ENCODE data around the gene PDE3A.

The PDE3A gene

DNA sequence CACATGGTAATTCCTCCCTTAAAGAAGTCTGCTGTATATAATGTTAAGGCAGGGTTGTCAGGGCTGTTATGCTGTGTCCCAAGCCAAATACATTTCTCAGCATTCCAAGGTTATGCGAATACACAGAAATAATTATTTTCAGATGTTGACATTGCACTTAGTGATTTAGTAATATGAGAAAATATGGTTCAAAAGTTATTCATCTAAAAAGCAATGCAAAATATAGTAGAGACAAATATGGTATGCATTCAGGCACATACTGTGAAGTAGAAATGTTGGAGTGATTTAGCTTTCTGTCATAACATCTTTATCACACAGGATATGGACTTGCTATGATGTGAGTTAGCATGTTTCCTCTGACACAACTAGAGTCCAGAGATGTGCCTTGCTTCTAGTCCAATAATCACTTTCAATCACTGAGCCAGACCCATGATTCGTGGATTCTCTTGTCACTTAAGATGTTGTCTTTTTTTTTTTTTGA is 70.0 kb downstream of the PDE3A start:
- TF ChIP-seq ZFX (IDR thresholded peaks at IDR 0.05), result no peak
- TF ChIP-seq, protein P1, sequence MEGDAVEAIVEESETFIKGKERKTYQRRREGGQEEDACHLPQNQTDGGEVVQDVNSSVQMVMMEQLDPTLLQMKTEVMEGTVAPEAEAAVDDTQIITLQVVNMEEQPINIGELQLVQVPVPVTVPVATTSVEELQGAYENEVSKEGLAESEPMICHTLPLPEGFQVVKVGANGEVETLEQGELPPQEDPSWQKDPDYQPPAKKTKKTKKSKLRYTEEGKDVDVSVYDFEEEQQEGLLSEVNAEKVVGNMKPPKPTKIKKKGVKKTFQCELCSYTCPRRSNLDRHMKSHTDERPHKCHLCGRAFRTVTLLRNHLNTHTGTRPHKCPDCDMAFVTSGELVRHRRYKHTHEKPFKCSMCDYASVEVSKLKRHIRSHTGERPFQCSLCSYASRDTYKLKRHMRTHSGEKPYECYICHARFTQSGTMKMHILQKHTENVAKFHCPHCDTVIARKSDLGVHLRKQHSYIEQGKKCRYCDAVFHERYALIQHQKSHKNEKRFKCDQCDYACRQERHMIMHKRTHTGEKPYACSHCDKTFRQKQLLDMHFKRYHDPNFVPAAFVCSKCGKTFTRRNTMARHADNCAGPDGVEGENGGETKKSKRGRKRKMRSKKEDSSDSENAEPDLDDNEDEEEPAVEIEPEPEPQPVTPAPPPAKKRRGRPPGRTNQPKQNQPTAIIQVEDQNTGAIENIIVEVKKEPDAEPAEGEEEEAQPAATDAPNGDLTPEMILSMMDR (conservative IDR thresholded peaks at IDR 0.05), result no peak
- no peak overlapping the region for H3K27ac ChIP-seq

DNA sequence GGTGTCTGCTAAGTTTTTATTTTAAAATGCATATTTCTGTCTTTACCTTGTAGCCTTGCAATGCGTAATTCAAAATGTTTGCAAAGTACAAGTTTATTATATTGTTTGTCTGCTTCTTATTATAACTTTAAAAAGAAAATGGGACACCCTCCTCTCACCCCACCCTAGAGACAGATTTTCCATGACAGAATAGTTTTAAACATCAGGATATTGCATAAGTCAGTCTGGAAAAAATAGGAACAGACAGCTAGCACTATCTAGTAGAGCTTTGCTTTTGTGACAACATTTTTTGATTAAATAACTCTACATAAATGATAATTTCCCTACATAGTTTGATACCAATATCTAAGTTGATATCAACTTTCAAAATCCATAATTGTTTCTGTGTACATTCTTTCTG is 71.3 kb downstream of the PDE3A start:
- H3K27ac ChIP-seq, result no peak overlapping the region
- TF ChIP-seq, protein P1 (conservative IDR thresholded peaks at IDR 0.05), result no peak
- TF ChIP-seq ZFX (IDR thresholded peaks at IDR 0.05), result no peak

DNA sequence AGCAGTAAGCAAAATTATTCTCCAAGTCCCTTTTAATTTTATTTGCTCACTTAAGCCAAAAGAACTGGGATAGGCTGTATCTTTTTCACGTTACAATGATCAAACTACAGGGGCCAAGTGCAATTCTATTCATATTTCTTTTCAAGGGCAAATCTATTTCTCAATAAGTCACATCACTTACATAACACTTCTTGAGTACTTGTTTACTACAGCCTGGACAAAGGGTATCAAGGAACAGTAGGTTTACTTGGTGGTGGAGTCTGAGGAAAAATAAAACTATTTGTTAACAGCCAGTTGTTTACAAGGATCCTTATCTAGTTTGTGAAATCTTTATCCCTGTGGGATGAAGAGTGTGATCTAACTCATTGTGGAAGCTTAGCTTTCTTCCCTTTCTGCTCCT is 72.1 kb downstream of the PDE3A start:
- H3K27ac ChIP-seq, result no peak overlapping the region
- TF ChIP-seq, protein P1 (conservative IDR thresholded peaks at IDR 0.05), result no peak
- no peak for TF ChIP-seq ZFX (IDR thresholded peaks at IDR 0.05)

- no peak overlapping the region for H3K27ac ChIP-seq
- no peak for TF ChIP-seq ZFX (IDR thresholded peaks at IDR 0.05)
- TF ChIP-seq, protein P1 (conservative IDR thresholded peaks at IDR 0.05), result no peak
Observed at GRCh38 chr12:20442322-20442721, 74.0 kb downstream of the PDE3A start.

GRCh38 chr12:20443255-20443654 is 74.9 kb downstream of the PDE3A start:
- TF ChIP-seq ZFX (IDR thresholded peaks at IDR 0.05), result no peak
- TF ChIP-seq, protein P1 (conservative IDR thresholded peaks at IDR 0.05), result no peak
- no peak overlapping the region for H3K27ac ChIP-seq

GRCh38 chr12:20443792-20444191 is 75.5 kb downstream of the PDE3A start:
- H3K27ac ChIP-seq, result no peak overlapping the region
- no peak for TF ChIP-seq ZFX (IDR thresholded peaks at IDR 0.05)
- TF ChIP-seq, protein P1 (conservative IDR thresholded peaks at IDR 0.05), result no peak

- no peak overlapping the region for H3K27ac ChIP-seq
- TF ChIP-seq, protein P1 (conservative IDR thresholded peaks at IDR 0.05), result no peak
- TF ChIP-seq ZFX (IDR thresholded peaks at IDR 0.05), result no peak
Observed at GRCh38 chr12:20444595-20445170, 76.3 kb downstream of the PDE3A start.
